ENCODE results near the gene ZNF467. TPM values are rescaled to one million over a fixed set of nuclear protein-coding genes. Genes with fewer than 3 reads are reported as not detected.

The ZNF467 gene, protein sequence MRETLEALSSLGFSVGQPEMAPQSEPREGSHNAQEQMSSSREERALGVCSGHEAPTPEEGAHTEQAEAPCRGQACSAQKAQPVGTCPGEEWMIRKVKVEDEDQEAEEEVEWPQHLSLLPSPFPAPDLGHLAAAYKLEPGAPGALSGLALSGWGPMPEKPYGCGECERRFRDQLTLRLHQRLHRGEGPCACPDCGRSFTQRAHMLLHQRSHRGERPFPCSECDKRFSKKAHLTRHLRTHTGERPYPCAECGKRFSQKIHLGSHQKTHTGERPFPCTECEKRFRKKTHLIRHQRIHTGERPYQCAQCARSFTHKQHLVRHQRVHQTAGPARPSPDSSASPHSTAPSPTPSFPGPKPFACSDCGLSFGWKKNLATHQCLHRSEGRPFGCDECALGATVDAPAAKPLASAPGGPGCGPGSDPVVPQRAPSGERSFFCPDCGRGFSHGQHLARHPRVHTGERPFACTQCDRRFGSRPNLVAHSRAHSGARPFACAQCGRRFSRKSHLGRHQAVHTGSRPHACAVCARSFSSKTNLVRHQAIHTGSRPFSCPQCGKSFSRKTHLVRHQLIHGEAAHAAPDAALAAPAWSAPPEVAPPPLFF
- 10 to 100 TPM in 1 of 2 donors, 1 to 10 TPM in 1; 7.9 to 10.4 TPM for total RNA-seq
- long read RNA-seq, partial matches to known transcripts = 0 of 6 reads
- long read RNA-seq, other reads (novel, unspliced or antisense) = 6 of 6 reads

- peak in 1 of 2 donors; percentile 16 for ATAC-seq
- peak; percentile 78 for DNase-seq
- intact Hi-C loops (cut with DNase I) = no loop called here
These were observed at the start of gene ZNF467 for GRCh38 chr7:149773446-149774236. TSS of gene ZNF467 (minus strand) at chr7:149773588. CDS start at chr7:149771032, 2,556 bp downstream.

DNA sequence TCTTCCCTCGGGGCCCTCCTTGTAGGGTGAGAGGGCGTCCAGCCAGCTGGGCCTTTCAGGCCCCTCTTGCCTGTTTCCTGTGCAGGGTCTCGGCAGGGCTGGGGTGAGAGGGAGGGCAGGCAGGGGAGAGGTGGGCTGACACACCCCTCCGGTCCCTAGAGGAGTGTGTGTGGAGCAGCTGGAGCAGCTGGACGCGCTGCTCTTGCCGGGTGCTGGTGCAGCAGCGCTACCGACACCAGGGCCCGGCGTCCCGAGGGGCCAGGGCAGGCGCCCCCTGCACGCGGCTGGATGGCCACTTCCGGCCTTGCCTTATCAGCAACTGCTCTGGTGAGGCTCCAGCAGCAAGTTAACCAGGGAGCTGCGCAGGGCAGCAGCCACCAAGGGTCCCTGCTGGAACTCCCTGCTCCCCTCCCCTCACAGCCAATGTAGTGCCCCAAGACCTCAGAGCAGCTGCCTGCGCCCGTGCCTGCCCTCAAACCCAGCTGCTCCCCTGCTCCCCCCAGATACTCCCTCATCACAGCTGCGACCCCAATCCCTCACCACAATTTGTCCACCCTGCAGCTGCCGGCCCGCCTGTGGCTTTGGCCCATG is 49.1 kb upstream of the ZNF467 start:
- ATAC-seq (no peak), DNase-seq (peak; percentile 14)
- intact Hi-C loops (cut with DNase I) = no loop called here

- ATAC-seq (no peak), DNase-seq (peak; percentile 7)
- intact Hi-C loops (cut with DNase I) = no loop called here
These were observed 48.1 kb upstream of the ZNF467 start for GRCh38 chr7:149821191-149822148.

- ATAC-seq (no peak), DNase-seq (no peak)
- intact Hi-C loops (cut with DNase I) = no loop called here
These were observed 47.3 kb upstream of the ZNF467 start for GRCh38 chr7:149820622-149821190.

GRCh38 chr7:149819961-149820340 is 46.6 kb upstream of the ZNF467 start:
- DNase-seq (no peak), ATAC-seq (no peak)
- intact Hi-C loops (cut with DNase I) = no loop called here

GRCh38 chr7:149819141-149819960 is 46.0 kb upstream of the ZNF467 start:
- ATAC-seq (no peak), DNase-seq (no peak)
- intact Hi-C loops (cut with DNase I) = no loop called here

GRCh38 chr7:149818536-149818840 is 45.1 kb upstream of the ZNF467 start:
- peak; percentile 17 for DNase-seq
- intact Hi-C loops (cut with DNase I) = no loop called here

GRCh38 chr7:149817836-149818535 is 44.6 kb upstream of the ZNF467 start:
- DNase-seq (no peak), ATAC-seq (no peak)
- intact Hi-C loops (cut with DNase I) = no loop called here

More at GRCh38 chr7:149818536-149818840, 45.1 kb upstream of the ZNF467 start:
- ATAC-seq = no peak

DNA sequence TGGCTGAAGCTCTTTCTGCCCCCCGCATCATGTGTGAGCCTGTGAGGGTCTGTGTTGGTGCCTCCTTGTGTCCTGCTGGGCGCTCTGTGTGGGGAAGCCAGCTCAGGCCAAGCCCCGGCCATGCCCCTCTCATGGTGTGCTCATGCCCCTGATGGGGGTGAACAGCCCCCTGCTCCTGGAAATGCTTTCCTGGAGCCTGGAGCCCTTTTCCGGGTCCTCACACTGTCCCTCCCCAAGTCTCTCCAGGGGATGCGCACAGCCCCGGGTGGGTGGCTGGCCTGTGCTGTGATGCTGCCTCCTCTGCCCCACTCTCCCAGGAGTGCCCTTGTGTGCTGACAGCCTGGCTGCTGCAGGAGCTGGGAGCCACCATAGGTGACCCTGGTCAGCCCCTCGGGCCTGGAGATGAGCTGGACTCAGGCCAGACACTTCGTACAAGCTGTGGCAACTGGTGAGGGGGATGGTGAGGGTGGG is 43.9 kb upstream of the ZNF467 start:
- intact Hi-C loops (cut with DNase I) = no loop called here
- DNase-seq (no peak), ATAC-seq (no peak)

- ATAC-seq = no peak
- DNase-seq = no peak
- intact Hi-C loops (cut with DNase I) = no loop called here
These were observed 43.4 kb upstream of the ZNF467 start for GRCh38 chr7:149816794-149817193.

DNA sequence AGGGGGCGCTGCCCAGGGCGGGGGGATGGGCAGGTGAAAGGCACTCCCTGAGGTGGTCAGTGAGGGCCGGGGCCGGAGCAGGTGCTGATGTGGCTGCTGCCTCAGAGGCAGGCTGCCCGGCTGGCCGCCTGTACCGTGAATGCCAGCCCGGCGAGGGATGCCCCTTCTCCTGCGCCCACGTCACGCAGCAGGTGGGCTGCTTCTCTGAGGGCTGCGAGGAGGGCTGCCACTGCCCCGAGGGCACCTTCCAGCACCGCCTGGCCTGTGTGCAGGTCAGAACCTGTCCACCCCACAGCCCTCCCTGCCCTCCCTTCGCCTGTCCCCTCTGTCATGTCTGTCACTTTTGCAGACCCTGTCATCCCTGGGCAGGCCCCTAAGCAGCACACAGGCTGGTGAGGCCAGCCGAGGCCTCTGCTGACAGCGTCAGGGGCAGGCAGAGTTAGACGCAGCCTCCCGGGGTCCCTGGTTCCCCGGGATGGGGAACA is 42.9 kb upstream of the ZNF467 start:
- ATAC-seq (no peak), DNase-seq (no peak)
- intact Hi-C loops (cut with DNase I) = no loop called here

DNA sequence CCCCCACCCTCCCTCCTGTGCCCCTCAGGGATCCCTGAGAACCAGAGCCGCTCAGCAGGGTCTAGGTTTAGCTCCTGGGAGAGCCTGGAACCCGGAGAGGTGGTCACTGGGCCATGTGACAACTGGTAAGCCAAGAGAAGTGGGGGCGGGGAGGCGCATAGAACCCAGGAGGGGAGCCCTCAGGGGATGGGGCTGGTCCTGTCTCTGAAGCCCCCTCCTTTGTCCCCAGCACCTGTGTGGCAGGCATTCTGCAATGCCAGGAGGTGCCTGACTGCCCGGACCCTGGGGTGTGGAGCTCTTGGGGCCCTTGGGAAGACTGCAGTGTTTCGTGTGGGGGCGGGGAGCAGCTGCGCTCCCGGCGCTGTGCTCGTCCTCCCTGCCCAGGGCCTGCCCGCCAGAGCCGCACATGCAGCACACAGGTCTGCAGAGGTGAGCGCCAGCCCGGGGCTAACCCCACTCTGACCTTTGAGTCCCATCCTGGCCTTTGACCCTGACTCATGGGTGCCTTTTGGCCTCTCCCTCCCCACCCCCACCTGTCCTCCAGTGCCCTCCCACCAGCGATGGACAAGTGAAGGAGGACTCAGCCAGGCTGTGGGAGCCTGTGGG is 42.4 kb upstream of the ZNF467 start:
- intact Hi-C loops (cut with DNase I) = no loop called here
- no peak for ATAC-seq
- DNase-seq = no peak

- DNase-seq (no peak), ATAC-seq (no peak)
- intact Hi-C loops (cut with DNase I) = no loop called here
These were observed 41.7 kb upstream of the ZNF467 start for GRCh38 chr7:149815121-149815520.

DNA sequence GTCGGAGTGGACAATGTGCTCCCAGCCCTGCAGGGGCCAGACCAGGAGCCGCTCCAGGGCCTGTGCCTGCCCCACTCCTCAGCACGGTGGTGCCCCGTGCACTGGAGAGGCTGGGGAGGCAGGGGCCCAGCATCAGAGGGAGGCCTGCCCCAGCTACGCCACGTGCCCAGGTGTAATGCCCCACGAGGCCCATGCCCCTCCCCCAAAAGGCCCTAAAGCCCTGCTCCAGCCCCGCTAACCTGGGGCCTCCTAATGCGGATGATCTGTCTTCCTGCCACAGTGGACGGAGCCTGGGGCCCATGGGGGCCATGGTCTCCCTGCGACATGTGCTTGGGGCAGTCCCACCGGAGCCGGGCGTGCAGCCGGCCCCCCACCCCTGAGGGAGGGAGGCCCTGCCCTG is 41.1 kb upstream of the ZNF467 start:
- ATAC-seq = no peak
- DNase-seq = no peak
- intact Hi-C loops (cut with DNase I) = no loop called here

DNA sequence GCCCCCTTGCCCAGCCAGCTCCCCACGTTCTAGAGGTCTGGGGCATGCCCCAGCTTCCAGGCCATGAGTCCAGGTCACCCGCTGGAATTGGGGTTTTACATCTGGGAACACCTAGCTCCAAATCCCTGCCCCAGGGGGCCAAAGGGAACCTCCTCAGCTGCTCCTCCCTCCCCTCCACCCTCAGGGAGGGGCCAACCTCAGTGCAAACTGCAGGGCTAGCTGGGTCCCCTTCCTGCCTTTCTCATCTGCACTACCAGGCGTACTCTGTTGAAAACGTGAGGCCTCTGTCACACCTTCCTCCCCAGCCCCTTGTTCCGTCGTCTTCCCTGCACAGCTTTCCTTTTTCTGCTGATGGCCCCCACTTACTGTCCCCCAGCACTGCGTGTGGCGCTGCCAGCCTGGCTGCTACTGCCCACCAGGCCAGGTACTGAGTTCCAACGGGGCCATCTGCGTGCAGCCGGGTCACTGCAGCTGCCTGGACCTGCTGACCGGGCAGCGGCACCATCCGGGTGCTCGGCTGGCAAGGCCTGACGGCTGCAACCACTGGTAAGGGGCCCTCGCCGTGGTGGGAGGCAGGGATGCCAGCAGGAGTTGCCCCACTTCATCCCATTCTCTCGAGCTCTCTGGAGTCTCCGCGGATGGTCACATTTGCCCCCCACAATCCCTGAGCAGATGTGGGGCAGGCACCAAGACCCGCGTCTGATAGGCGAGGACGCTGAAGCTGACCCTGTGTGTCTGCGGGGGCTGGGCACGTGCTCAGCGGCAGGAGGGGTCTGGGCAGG is 40.1 kb upstream of the ZNF467 start:
- no peak for DNase-seq
- intact Hi-C loops (cut with DNase I) = no loop called here
- no peak for ATAC-seq
